ENCODE data around the gene MTG2.
A peak's percentile ranks its signal among the peaks of the same experiment; 100 is the strongest.

The MTG2 gene

DNA sequence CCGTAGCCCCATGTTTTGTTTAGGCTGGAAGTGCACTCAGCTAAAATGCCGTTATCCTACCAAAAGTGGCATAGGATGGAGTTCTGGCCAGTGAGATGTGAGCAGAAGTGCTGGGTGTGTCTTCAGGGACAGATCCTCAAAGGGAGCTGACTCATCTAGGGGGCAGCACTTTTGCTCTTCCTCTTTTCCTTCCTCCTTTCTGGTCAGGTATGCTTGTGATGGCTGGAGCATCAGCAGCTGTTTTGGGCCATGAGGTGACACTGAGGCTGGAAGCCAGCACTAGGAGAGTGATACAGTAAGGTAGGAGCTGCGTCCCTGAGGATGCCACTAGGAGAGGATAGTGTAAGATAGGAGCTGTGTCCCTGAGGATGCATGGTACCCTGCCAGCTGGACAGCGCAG is 50.9 kb downstream of the MTG2 start:
- no peak for DNase-seq (ENCODE audit: low read depth)

GRCh38 chr20:62234339-62234738 is 51.5 kb downstream of the MTG2 start:
- no peak for DNase-seq (ENCODE audit: low read depth)

DNA sequence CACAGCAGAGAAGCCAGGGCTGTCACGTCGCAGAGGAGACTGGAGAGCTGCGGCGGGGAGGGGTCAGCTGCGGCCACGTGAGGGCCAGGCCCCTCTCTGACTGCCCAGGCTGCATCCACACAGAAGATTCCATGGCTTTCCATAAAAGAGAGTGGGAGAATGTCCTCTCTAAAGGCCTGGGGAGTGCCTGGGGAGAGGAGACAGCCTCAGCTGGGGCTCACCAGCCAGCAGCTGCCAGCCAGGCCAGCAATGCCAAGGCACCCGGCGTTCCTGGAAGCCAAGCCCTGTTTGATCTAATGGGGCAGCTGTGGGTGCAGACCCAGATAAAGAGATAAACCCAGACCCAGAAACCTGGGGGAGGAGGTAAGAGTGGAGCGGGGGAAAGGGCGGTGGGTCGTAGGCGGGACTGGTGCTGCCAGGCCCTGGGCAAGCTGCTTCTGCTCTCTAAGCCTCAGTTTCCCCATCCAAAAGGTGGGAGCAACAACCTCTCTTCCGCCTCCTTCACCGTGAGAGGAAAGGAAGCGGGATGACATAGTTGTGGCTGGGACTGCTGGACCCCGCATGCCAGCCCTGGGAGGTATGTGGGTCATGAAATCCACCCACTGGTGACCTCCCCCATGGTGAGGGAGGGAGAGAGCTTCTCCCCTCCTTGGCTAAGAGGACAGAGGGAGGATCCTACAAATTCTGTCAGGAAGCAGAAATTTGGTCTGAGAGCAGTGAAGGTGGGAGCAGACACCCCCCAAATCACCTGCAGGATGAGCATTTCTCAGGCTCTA is 52.4 kb downstream of the MTG2 start:
- DNase-seq (ENCODE audit: low read depth): no peak

GRCh38 chr20:62235777-62236157 is 52.9 kb downstream of the MTG2 start:
- DNase-seq (ENCODE audit: low read depth): no peak

- no peak for DNase-seq (ENCODE audit: low read depth)
Observed at GRCh38 chr20:62236200-62236599, 53.4 kb downstream of the MTG2 start.

- no peak for DNase-seq (ENCODE audit: low read depth)
Observed at GRCh38 chr20:62236766-62237513, 54.1 kb downstream of the MTG2 start.

- no peak for DNase-seq (ENCODE audit: low read depth)
Observed at GRCh38 chr20:62237514-62237800, 54.6 kb downstream of the MTG2 start.

DNA sequence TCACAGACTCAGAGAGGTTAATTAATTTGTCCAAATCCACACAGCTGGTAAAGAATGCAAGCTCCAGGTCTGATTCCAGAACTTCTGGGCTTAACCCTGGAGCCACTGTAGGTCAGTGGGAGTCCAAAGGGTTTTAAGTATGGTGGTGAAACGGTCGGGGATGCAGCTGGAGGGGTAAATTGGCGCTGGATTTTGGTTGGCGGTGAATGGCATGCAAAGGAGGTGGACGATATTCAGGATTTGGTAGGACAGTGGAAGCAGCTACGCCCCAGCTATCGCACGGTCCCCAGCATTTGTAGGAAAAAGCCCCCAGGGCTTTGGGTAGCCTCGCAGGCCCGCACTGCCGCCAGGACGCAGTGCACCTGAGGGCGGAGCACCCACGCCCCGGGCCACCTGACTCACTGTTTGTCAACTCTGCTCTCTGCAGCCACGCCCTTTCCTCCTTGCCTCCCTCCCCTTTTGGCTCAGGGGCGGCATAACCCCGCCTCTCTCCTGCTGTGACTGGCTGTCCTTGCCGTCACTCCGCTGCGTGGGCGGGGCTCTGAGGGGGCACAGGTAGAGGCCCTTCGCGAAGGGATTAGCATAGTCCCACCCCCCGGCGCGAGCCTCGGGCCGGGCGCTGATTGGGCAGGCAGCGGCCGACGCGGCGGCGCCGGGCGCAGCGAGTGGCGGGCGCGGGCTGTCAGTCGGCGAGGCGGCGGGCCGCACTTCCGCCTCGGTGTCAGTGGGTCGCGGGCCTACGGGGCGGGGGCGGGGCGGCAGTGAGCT is 55.2 kb downstream of the MTG2 start, which contains the start of gene OSBPL2:
OSBPL2 (plus strand) TSS at position 721 of the 768 bp plus-strand sequence. CDS start 17,664 bp downstream, outside the sequence.
- peak; percentile 100 for DNase-seq (ENCODE audit: low read depth)

- no peak for DNase-seq (ENCODE audit: low read depth)
Observed at GRCh38 chr20:62238569-62239277, 55.9 kb downstream of the MTG2 start.

- DNase-seq (ENCODE audit: low read depth): no peak
Observed at GRCh38 chr20:62239278-62239879, 56.6 kb downstream of the MTG2 start.

GRCh38 chr20:62240020-62240685 is 57.3 kb downstream of the MTG2 start:
- DNase-seq (ENCODE audit: low read depth): no peak

- DNase-seq (ENCODE audit: low read depth): no peak
Observed at GRCh38 chr20:62241506-62241905, 58.7 kb downstream of the MTG2 start.

GRCh38 chr20:62242176-62242575 is 59.3 kb downstream of the MTG2 start:
- no peak for DNase-seq (ENCODE audit: low read depth)

DNA sequence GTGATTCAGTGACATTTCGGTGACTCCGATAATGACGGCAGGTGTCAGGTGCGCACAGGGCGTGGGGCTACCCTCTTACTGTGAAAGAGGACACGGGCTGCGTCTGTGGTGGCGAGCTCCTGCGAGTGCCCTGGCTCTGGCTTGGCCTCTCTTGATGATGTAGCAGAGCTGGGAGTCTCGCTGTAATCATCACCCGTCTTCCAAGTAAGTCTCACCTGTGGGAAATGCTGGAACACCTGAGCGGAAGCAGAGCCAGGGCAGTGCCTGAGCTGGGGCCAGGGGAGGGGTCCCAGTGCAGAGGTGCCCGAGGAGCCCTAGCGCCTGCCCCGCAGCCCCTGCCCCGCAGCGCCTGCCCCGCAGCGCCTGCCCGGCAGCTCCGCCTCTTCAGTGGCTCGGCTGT is 60.3 kb downstream of the MTG2 start:
- DNase-seq (ENCODE audit: low read depth): no peak

- DNase-seq (ENCODE audit: low read depth): no peak
Observed at GRCh38 chr20:62243906-62244515, 61.2 kb downstream of the MTG2 start.

GRCh38 chr20:62244644-62245108 is 61.8 kb downstream of the MTG2 start:
- no peak for DNase-seq (ENCODE audit: low read depth)

- no peak for DNase-seq (ENCODE audit: low read depth)
Observed at GRCh38 chr20:62245911-62246280, 63.1 kb downstream of the MTG2 start.

GRCh38 chr20:62246431-62246830 is 63.6 kb downstream of the MTG2 start:
- DNase-seq (ENCODE audit: low read depth): no peak

DNA sequence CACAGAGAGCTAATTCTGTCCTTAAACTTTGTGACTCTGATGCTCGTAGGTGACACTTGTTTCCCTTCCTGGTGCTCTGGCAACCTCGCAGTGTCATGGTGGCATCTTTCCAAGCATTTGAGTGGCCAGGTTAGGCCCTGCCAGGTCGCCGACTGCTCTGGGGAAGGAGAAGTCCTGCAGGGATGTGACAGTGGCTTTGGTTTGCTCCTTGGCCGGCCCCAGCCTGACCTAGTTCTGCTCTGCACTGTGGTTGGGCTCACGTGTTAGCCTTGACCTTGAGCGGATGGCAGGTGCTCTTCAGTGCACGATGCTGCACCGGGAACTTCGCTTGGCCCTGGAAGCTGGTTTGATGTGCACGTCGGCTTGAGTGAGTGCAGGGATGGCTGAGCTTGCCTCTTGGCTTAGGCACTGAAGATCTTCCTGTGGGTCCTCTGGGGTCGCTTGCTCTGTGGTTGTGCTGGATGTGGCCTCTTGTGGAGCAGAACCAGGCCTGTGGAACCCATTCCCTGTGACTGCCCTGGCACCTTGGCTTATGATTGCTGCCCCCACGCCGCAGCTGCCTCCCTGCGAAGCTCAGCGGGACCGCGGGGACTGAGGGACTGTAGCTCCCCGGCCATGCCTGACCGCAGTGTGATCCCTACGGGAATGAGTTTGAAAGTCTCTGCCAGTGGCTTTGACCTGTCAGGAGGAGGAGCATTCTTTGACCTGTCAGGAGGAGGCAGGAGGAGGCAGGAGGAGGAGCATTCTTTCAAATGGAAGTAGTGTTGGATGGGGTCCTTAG is 64.2 kb downstream of the MTG2 start:
- DNase-seq (ENCODE audit: low read depth): no peak

Data from stimulated activated CD8-positive, alpha-beta memory T cell treated with anti-CD3 and anti-CD28 coated beads, Interleukin-12 subunit alpha, Interleukin-12 subunit beta, amount 100 ng/mL, for 1 hour (primary cell).